HG02571 (cell line): ENCODE data around the gene BANF1.
A peak's percentile ranks its signal among the peaks of the same experiment; 100 is the strongest.
"Not testable (repeated sequence)": the region's sequence is repeated elsewhere in the genome, so short reads cannot be mapped to it uniquely, and the experiment has no call there.

Experiments used
- ATAC-seq: cut with Tn5 transposase; IDR thresholded peaks from one replicate; pipeline ENCODE4 v1.9.1; 2021; ENCODE audit warnings: mild to moderate bottlenecking, moderate library complexity; ENCODE audit not compliant: unreplicated experiment

The BANF1 gene

DNA sequence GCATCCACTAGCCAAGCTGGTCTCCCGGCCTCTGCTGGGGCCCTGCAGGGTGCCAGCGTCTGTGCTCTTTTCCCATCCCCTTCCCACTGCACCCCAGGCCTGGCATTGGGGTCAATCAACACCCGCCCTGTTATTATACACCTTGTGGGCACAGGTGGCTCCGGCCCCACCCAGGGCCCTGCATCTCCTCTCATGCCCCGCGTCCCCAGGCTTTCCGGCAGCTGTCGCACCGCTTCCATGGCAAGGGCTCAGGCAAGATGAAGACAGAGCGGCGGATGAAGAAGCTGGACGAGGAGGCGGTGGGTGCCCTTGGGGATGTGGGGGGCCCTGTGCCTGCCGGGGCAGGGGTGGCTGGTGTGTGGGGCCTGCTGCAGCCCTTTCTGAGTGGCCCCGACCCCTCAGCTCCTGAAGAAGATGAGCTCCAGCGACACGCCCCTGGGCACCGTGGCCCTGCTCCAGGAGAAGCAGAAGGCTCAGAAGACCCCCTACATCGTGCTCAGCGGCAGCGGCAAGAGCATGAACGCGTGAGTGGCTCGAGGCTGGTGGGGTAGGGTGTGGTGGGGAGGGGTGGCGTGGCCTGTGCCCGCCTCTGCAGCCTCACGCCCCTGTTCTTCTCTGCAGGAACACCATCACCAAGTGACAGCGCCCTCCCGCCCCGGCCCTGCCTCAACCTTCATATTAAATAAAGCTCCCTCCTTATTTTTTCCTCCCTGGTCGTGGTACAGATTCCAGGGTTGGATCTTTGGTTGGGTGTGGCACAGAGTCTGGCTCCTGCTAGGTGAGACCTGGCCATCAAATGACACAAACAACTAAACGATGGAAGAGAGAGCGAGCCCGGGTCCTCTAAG is 23.7 kb upstream of the BANF1 start:
- no peak for ATAC-seq

DNA sequence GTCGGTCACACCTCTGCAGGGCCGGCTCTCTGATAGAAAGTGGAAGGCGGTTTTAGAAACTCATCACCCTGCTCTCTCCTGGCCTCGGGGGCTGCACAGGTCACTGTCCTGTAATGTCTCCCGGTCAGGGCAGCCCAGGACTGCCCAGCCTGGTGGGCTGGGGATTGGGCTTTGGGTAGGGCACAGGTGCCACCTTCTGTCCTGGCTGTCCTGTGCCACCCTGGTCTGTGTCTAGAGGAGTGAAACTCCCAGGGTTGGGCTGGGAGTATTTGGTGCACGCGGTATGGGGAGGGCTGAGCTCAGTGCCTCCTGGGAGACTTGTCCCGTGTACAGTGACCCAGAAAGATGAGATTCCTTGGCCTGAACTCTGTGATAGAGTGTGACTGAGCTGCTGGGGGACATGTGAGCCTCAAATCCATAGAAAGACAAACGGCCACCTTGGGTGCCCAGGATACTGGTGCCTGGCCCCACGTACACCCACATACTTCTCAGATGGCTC is 23.0 kb upstream of the BANF1 start:
- ATAC-seq = no peak

DNA sequence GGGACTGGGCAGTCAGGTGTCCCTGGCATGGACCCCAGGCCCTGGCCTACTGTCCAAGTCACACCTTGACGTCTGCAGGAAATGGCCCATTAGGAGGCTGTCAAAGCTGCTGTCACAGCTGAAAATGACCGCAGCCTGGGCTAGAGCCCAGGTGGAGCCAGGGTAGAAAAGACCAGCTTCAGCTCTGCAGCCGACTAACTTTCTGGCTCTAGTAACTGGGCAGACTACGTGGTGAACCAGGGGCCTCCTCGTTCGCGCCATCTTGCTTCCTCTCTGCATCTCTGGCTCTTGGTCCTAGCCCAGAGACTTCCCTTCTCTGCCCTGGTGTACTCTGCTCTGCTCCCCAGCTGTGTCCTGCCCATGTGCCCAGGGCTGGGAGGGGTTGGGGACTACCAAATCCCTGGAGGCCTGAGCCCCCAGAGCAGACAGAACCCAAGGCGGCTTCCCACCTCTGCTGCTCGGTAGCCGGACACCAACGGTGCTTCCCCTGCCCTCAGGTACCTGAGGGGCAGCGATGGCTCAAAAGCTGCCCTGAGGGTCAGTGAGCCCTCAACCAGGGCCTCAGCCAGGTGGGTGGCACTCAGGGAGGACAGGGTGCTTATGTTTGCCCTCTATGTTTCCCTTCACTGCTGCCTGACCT is 21.1 kb upstream of the BANF1 start:
- ATAC-seq = no peak

DNA sequence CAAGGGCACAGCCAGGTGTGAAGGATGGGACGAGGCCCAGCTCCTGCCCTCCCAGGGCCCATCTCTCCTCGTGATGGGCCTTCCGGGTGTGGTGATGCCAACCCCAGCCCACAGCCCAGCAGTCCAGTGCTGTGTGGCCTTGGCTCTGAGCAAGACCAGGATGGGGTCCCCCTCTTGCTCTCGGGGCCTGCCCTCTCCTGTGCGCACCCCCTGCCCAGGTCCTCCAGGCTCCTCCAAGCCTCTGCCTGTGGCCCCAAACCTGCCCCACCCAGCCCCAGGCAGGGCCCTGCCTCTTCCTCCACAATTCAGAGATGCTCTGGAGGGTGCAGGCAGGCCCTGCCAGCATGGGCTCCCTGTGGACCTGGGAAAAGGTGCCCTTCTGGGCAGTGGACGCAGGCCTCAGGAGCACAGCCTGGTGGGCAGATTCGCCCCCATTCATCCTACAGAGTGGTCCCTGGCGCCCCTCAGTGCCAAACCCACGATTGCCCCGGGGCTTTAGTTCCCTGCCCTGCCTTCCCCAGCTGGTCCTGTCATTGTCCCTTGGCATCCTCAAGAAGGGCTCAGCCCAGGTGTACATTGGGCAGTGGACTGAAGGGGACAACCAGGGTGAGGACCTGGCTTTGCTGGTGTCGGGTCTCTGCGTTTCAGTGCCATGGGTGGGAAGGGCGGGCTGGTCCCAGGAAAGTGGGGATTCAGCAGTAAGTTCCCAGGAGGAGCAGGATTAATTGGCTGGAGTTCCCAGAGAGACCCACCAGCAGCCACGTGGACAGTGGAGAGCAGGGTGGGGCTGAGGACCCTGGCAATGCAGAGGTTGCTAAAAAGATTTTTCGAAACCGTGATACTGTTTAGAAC is 20.1 kb upstream of the BANF1 start:
- no peak for ATAC-seq

DNA sequence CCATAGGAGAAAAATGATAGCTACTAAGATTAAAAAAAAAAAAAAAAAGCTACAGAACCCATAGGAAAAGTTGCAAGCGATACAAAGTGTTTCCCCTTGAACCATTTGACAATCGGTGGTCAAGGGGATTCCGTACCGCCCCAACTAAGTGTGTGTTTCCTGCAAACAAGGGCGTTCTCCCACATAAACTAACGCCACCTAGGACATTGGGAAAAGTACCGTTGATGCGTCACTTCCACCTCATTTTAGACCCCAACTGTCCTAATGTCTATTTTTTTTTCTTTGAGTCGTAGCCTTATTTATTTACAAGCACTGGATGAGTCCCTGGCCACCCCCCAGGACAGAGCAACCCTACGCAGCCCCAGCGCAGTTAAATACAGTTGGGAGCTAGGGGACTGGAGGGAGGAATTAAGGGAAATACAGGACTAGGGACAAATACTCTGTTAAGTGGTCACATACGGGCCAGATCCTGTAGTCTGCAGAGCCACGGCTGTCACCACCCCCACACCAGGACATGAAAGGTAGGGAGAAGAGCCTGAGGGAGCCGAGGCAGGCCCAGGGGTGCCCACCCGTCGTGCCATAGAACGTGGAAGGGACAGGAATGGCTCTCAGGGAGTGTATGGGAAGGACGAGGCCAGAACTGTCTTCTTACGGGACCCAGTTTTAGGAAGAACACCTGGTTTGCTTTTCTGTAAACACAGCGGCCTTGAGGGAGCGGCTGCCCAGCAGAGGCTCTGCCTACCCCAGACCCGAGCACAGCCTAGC is 19.3 kb upstream of the BANF1 start:
- ATAC-seq = no peak

DNA sequence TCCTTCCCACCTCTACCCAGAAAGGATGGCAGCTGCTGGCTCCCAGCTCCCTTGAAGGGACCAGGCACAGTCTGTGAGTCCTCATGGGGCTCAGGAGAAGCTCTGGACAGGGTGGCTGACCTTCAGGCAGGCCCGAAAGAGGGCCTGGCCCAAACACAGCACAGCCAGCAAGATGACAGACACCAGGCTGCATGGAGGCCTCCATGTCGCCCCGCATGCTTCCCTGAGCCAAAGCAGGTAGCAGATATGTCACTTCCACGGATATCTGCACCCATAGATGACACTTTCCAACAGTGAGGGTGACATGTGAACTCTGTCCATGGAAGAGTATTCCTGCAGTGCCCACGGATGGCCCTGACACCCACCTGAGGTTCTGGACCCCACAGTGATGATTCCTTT is 18.7 kb upstream of the BANF1 start:
- ATAC-seq = no peak

DNA sequence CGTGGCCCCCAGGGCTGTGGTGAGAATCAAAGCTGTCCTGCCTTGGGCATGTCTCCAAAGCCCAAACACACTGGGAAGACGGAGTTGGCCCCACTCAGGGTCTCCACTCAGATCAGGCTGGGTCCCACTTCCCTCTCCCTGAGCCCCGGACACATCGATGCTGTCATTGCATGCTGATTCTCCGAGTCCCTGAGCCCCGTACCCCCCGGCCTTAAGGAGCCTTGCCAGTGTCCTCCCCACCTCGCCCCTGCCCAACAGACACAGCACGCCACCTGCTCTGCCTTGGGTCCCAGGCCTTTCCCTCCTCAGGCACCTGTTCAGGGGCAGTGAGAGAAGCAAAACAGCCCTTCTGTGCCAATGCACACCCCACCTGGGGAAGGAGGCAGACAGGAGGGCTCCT is 15.0 kb upstream of the BANF1 start:
- ATAC-seq = no peak

DNA sequence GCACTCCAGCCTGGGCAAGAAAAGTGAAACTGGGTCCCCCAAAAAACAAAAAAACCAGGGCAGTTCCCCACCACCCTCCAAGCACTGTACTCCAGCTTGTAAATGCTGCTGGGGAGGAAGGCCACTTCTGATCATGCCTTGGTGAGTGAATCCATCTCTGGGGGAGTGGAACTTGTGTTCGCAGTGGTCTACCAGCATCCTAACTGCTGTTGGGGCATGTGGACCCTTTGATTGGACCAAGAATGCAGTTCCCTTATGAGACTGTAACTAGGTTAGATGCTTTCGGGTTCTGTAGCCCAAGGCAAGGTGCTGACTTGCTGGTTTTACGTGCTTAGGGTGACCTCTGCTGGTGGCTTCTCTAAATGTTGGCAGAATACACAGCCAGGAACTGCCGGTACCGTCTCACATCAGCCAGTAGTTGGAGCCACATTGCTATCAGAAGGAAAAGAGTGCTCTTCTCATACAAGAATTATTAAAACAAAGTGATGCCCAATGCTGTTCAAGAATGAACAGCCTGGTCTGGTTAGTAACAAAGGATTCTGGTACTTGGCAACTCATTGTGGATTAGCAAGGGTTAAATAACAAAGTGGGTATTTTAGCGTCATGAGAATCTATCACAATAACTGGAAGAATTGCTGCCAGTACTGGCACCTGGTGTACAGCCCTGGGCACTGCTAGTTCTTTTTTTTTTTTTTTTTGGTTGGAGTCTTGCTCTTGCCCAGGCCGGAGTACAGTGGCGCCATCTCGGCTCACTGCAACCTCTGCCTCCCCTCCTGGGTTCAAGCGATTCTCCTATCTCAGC is 13.3 kb upstream of the BANF1 start:
- ATAC-seq = no peak

DNA sequence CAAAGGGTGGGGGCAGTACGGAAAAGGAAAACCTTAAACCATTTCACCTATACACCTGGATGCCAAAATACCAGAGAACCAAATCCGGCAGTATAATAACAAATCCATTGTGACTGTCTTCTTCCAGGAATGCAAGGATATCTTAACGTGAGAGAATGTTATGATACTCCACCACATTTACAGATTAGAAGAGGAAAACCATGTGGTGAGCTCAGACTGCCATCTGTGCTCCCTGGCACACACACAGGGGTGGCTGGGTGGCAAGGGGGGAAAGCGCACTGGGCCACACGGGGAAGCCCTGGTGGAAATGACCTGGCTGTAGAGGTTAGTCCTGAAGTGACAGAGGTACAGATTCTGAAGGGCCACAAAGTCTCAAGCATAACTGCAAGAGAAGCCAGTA is 10.2 kb upstream of the BANF1 start:
- no peak for ATAC-seq

DNA sequence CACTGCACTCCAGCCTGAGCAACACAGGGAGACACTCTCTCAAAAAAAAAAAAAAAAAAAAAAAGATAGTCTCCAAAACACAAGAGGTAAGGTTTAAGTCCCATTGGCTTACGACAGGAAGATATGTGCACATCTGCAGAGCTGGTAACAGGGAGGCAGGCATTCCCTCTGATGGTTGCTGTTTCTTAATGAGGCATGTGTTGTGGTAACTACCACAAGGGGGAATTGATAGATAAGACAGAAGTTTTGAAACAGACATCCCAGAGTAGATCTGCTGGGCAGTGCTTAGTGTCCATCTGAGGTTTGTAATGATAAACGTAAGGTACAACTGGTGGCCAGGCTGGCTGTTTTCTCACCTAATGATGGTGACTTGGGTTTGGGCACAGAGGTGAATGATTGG is 5.0 kb upstream of the BANF1 start:
- no peak for ATAC-seq

DNA sequence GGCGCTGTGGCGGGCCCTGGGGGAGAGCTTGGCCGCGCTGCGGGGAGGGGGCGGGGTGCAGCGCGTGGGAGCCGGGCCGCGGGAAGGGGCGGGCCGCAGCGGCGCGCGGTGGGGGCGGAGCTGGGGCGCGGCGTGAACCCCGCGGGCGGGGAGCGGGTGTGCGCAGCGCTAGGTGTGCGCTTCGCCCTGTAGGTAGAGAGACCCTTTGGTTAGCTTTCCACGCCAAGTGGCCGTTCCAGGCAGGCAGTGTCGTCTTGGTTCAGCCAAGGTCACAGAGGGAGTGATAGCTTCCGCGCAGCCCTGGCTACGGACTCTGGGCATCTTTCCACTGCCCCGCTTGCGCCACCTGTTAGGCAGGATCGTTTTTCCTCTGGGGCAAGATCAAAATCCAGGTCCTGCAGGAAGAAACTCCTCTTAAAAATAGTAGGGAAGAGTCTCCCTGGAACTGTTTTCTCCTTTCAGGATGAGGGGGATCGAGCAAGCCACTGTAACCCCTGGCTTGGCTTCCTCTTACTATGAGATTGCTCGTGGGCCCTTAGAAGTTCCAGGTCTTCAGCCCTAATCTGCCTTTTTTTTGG is 434 bp downstream of the BANF1 start:
- peak; percentile 48 for ATAC-seq

DNA sequence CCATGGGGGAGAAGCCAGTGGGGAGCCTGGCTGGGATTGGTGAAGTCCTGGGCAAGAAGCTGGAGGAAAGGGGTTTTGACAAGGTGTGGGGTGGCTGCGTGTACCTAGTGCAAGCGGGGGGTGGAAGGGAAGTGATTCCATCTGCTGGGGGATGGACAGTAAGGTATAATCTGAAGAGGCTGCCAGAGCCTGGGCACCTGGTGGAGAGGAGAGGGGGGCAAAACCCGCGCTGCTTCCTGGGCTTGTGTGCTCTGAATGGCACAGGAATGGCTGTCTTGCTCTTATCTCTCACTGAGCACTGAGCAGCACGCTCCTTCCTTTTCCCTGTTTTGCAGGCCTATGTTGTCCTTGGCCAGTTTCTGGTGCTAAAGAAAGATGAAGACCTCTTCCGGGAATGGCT is 988 bp downstream of the BANF1 start:
- ATAC-seq = no peak

DNA sequence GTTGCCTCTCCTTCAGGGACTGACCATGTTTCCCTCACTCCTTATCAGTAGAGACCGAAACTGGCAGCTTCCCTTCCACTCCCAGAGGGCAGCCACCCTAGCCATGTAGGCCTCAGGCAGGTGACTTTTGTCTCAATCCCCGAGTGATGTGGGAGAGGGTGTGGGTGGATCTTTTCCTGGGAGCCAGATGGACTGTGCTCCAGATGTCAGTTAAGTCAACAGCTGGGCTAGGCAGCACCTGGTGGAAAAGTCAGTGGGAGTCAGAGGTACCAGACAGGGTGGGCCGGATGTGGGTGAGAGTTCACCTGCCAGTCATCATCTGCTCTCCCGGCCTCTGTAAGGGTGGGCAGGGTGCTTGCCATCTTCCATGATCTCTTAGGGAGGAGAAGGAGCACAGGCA is 1.9 kb downstream of the BANF1 start:
- no peak for ATAC-seq

DNA sequence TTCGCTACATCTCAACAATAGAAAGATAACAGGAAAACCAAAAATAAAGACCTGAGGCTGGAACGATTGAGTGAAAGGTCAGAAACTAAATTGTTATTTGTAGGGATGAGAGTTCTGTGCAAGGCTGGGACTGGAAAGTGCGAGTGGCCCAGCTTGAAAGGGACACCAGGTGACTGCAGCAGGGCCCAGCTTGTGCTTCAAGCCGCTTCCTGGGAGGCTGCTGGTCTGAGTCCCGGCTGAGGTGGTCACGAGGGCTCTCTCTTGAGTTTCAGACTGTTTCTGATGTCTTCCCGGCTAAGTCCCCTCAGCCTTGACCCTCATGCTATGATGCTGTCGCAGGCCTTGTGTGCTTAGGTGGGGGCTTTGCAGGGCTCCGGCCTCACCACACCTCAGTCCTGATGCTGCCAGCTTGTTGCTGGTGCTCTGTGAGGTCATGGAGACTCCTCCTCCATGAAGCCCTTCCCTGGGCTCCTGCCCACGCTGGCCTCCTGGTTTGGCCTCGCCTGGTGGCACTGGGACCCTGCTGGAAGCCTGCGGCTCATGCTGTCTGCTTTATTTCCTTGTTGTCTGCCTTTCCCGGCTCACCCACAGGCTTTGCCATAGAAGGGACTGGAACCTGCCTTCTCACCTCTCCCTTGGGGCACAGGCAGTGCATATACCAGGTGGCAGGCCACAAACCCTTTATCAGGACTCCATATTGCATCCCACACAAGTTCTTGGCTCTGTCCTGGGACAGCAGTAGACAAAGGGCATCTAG is 4.0 kb downstream of the BANF1 start:
- ATAC-seq = no peak

DNA sequence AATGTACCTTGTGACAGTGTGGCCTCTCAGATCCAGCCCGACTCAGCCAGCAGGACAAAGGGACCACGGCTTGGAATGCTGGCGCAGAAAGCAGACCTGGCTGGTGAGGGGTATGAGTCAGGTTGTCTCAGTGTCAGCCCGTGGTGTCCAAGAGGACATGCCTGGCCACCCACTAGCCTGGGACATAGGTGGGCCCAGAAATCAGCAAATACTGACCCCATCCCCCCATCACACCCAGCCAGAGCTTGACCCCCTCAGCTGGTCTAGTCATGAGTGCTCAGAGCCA is 4.5 kb downstream of the BANF1 start:
- no peak for ATAC-seq

DNA sequence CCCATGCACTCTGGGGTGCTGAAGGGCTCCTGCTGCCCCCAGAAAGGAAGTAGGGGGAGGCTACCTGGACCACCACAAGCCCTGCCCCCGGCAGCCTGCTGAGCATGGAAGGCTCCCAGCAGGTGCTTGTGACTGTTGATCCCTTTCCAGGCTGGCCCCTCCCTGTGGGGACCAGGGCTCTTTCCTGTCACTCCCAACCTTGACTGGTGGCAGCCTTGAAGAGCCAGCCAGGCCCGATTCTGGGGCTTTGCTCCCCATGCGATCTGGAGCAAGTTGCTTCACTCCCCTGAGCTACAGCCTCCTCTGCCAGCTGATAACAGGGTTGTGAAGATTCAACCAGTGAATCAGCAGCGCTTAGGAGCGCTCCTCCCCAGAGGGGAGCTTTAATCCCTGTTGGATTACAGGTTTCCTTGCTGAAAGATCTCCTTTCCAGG is 4.9 kb downstream of the BANF1 start:
- no peak for ATAC-seq

DNA sequence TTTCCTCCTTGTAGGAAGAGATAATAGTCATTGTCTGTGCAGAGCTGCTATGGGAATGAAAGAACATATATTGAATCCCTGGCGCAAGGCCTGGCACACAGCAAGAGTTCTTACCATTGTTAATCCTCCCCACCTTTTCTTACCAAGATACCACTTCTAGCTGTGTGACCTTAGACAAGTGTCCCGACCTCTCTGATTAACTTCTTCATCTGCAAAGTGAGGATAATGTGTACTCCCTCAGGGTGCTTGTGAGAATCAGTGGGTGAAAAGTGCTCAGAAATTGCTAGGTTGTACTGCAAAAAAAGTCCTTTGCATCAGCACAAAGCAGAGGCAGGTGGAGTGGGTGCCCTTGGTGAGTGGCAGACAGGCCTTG is 5.8 kb downstream of the BANF1 start:
- no peak for ATAC-seq

DNA sequence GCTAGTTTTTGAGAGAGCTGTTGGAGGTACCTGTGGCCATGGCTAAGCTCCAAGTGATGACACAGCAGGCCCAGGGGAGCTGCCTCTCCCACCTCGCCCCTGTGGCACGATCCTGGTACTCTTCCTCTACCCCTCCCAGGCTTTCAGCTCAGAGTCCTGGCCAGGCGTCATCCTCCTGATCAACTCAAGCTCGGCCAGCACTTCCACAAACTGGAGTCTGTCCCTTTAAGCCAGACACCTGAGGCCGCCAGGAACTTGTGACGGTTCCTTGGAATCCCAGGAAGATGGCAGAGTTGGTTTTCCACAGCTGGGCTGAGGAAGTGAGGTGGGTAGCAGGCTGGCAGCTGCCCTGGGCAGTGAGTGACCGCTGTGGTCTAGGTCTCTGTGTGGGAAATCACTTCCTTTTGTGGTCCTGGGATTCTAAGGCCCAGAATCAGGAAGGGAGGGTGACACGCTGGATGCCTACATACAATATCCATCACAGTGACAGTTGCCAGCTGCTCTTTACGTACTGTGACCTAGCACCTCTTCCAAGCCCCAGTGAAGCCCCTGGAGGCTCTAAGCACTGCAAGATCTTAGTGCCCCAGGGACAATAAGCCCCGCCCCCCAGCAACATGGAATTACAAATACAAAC is 6.3 kb downstream of the BANF1 start:
- ATAC-seq = no peak

DNA sequence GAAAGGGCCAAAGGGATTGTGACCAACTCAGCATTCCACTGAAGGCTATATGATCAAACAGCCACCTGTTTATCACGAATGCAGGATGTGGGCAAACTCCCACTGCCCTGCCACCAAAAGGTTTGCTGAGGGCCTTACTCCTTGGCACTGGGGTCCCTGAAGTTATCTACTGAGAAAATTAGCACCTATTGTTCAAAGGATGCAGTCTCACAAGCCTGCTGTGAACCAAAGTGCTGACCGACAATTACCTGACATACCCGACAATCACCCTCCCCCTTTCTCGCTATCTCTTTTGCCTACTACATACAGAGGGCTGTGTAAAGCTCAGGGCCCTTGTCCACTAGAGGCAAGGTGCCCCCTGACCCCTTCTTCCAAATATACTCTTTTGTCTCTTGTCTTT is 7.7 kb downstream of the BANF1 start:
- not testable (repeated sequence) for ATAC-seq
